Stimulated activated CD8-positive, alpha-beta memory T cell treated with anti-CD3 and anti-CD28 coated beads, Interleukin-15, amount 100 ng/mL, for 48 hours (primary cell): ENCODE measurements around the gene CGB8.

ENCODE experiments used
- DNase-seq, 2 donors: peaks; one replicate each; pipeline ENCODE4 v3.0.0-alpha.2; 2020; ENCODE audit warnings: low read depth in 2 of 2

The CGB8 gene

GRCh38 chr19:49006905-49007304 lies 42.0 kb downstream of the CGB8 start:
- no peak for DNase-seq

GRCh38 chr19:49004964-49005614 lies 43.8 kb downstream of the CGB8 start:
- DNase-seq, result no peak

GRCh38 chr19:49004133-49004532 lies 44.8 kb downstream of the CGB8 start:
- DNase-seq, result no peak

DNA sequence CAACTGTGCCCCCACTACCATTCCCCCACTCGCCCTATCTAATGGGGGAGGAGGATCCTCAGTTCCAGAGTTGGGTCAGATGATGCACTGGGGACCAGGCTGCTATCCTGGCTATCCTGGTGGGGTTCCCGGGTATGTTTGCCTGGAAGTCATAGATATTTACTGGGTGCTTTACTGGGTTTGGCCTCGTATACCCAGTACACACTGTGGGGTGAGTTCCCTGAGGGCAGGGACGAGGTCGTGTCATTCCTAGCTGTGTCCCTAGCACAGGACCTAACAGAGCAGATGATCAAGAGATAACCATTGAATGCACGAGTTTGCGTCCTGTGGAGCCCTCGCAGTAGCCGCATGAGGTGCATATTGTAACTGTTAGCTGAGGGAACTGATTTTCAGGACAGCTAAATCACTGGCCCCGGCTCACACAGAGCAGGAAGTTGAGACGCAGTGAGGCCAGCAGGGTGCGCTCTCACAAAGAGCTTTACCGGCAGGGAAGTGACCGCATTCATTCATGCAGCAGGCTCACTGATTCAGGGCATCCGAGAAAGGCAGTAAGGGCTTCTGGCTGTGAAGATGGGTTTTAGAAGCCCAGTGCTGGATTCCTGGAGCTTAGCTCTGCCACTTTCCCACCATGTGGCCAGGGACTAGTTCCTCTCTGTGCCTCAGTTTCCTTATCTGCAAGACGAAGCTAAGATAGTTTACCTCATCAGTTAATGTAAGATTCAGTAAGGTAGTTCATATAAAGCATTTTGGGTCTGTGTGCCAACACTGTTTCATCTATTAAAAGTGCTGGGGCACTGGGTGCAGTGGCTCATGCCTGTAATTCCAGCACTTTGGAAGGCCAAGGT lies 49.2 kb downstream of the CGB8 start:
- peak; percentile 44 to 49 for DNase-seq

- no peak for DNase-seq
These were observed 50.9 kb downstream of the CGB8 start for GRCh38 chr19:48997972-48998371.
